Aorta (tissue), 5 donors: ENCODE results near the gene UNC13C. TPM values are rescaled to one million over a fixed set of nuclear protein-coding genes. Genes with fewer than 3 reads are reported as not detected.

Experiments
- ATAC-seq: fragments of 200-7000 bp; cut with Tn5 transposase; one replicate; pipeline ENCODE4 v1.9.1; 2022; ENCODE audit warnings: moderate library complexity; ENCODE audit not compliant: low FRiP score
- DNase-seq, 2 donors: peaks; one replicate each; pipeline ENCODE4 v3.0.0-alpha.2; 2020
- H3K27ac ChIP-seq, 2 donors: one replicate each; pipeline ENCODE4 v1.5.1; 2013; ENCODE audit warnings: low read length in 2 of 2, mild to moderate bottlenecking in 2 of 2, moderate library complexity in 2 of 2, control low read depth in 1 of 2, inconsistent platforms in 1 of 2, low read depth in 1 of 2
- H3K27me3 ChIP-seq, 2 donors: one replicate each; pipeline ENCODE4 v1.6.1; 2013; ENCODE audit warnings: control low read depth in 1 of 2, low read length in 1 of 2, mild to moderate bottlenecking in 1 of 2, moderate library complexity in 1 of 2; ENCODE audit not compliant: insufficient read depth in 2 of 2, control insufficient read depth in 1 of 2
- H3K36me3 ChIP-seq, 2 donors: one replicate each; pipeline ENCODE4 v1.6.1; 2013; ENCODE audit warnings: control low read depth in 1 of 2, low read length in 1 of 2, mild to moderate bottlenecking in 1 of 2; ENCODE audit not compliant: insufficient read depth in 2 of 2, control insufficient read depth in 1 of 2
- H3K4me1 ChIP-seq, 2 donors: one replicate each; pipeline ENCODE4 v1.6.1; 2013; ENCODE audit warnings: low read length in 2 of 2, control low read depth in 1 of 2, mild to moderate bottlenecking in 1 of 2, moderate library complexity in 1 of 2; ENCODE audit not compliant: insufficient read depth in 2 of 2, control insufficient read depth in 1 of 2
- H3K4me3 ChIP-seq, 2 donors: one replicate each; pipeline ENCODE4 v1.5.1; 2013; ENCODE audit warnings: low read length in 2 of 2, control low read depth in 1 of 2, mild to moderate bottlenecking in 1 of 2
- H3K9me3 ChIP-seq: one replicate; pipeline ENCODE4 v1.6.1; 2013; ENCODE audit warnings: mild to moderate bottlenecking, low read length; ENCODE audit not compliant: control insufficient read depth
- WGBS, 2 donors: extraction: QIAGEN DNeasy Blood & Tissue Kit; methylation state at CpG; one replicate each; pipeline ENCODE4 v1.1.7; 2013; 5-methylcytosine and 5-hydroxymethylcytosine counted together
- intact Hi-C, 2 donors: fragments of 100-400 bp; cut with DNase I; formaldehyde crosslinking; loops; one replicate each; pipeline versions ENCODE4 v1.14.2 to v1.15.0; 2022
- polyA plus RNA-seq, 2 donors: library from polyadenylated mRNA; stranded (reverse); fragments of 200-250 nt; gene quantifications; one replicate each; pipeline ENCODE4 v1.2.3, GENCODE V29; 2013
- total RNA-seq, 2 donors: library from RNA; stranded (reverse); fragmentation: NEBNext Ultra II Directional; extraction: Animal tissue kit (Norgen Biotek cat#: 25700); gene quantifications; one replicate each; pipeline ENCODE4 v1.2.1, GENCODE V29; 2021
- donor health status: healthy with polysubstance abuse.
- donor health status: Bipolar disorder and iron deficiency.
- donor health status: DM: no; HTN: no; CAD: no.
- donor health status: DM: no; HTN: no; CAD: no.
- donor health status: DM: yes; HTN: yes; CAD: no.

UNC13C gene
- total and polyA plus RNA-seq, 4 donors: under 0.01 to 2.8 (median 1.1) TPM

DNA sequence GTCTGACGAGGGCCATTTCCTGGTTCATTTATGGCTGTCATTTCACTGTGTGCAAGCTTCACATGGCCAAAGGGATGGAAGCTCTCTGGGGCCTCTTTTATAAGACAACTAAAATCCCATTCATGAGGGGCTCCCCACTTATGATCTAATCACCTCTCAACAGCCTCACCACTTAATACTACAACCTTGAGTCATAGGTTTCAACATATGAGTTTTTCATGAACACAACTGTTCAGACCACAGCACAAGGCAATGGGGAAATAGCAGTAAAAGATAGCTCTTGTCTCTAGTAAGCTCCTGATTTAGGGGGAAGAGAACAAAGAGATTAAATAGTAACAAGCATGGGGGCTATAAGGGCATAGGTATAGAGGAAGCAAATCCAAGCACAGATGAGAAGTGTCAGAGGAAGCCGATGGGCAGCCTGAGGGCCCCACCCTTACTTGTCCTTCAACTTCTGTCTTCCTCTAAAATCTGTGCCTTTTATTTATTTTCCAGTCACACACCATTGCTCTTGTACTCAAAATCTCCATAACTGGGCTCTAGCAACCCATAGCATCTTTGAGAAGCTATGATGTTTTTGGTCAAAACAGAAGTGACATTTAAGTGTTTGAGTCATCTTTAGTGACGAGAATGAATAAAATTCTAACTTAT lies 329.1 kb downstream of the UNC13C start:
- 92 to 96% methylated on average over 3 of the region's 3 CpGs for WGBS, 2 donors
- H3K36me3 ChIP-seq: no peaks in the 10 kb centered on the region

DNA sequence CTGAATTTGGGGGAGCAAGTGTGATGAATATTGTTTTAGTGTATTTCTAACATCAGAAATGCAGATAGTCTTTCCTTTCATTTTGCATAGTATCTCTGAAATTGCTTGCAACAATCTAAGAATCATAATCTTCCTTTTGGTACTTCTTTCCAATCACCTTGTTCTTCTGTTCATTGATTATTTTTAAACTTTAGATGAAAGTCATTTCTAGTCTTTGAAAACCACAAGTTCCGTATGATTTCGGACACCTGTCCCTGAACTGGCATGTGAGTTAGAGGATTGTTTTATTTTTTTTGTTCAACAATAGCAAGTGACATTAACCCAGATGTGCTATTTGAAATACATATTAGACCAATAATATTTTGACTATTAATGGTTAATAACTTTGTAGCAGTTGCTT lies 329.7 kb downstream of the UNC13C start:
- H3K27ac ChIP-seq: no peak overlapping the region
- intact Hi-C loops: no loop called here
- no peak for ATAC-seq
- DNase-seq: no peak
- H3K4me3 ChIP-seq: no peak overlapping the region
- no peaks in the 10 kb centered on the region for H3K36me3 ChIP-seq
- H3K27me3 ChIP-seq: no peaks in the 10 kb centered on the region
- H3K4me1 ChIP-seq: no peaks in the 10 kb centered on the region
- WGBS, 2 donors: 96 to 97% methylated on average over 2 of the region's 2 CpGs
- H3K9me3 ChIP-seq: no peaks in the 10 kb centered on the region

More for the DNA sequence above, 329.1 kb downstream of the UNC13C start:
- Histone ChIP-seq H3K9me3 (no peaks in the 10 kb centered on the region), H3K4me3 (no peak overlapping the region), H3K27ac (no peak overlapping the region), H3K27me3 (no peaks in the 10 kb centered on the region), H3K4me1 (no peaks in the 10 kb centered on the region)
- DNase-seq: no peak
- ATAC-seq: no peak
- intact Hi-C loops: no loop called here

DNA sequence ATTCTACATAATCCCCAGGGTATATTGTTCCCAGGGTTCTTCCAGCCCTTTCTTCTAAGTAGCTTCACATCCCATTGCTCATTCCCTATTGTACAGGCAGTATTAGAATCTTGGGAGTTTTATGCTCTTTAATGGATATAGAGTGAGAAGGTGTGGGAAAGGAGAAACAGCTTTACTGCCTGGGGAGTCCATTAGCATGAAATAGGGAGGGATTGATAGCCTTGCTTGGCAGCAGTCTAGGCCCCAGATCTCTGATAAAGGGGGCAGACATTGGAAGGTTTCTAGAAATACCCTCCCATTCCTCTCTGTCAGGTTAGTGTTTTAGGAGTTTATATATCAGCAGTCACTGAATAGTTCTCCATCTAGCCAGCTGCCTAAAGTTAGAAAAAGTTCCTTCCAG lies 334.3 kb downstream of the UNC13C start:
- Histone ChIP-seq H3K4me3 (no peak overlapping the region), H3K9me3 (no peaks in the 10 kb centered on the region), H3K27me3 (no peaks in the 10 kb centered on the region), H3K4me1 (no peaks in the 10 kb centered on the region), H3K36me3 (no peaks in the 10 kb centered on the region), H3K27ac (no peak overlapping the region)
- intact Hi-C loops: no loop called here
- DNase-seq (no peak), ATAC-seq (no peak)

DNA sequence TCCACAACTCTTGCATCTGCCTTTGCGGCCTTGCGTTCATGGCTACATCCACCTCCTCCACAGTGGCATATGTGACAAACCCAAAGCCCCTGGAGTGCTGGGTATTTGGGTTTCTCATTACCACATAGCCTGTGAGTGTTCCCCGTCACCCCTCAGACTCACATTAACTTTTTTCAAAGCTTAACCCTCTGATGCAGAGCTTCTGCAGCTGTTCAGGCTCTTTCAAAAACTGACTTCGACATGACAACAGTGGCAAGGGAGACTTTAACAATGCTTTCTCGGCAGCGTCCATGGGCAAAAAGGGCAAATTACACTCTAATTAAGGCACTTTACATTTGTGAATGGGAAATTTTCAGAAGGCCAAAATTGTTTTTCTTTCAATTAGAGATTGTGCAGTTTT lies 343.2 kb downstream of the UNC13C start:
- 83 to 88% methylated on average over 6 of the region's 6 CpGs for WGBS, 2 donors
- no peaks in the 10 kb centered on the region for H3K9me3 ChIP-seq
- H3K36me3 ChIP-seq: no peaks in the 10 kb centered on the region
- no peaks in the 10 kb centered on the region for H3K27me3 ChIP-seq
- DNase-seq: no peak
- no peak overlapping the region for H3K4me3 ChIP-seq
- H3K4me1 ChIP-seq: no peaks in the 10 kb centered on the region
- H3K27ac ChIP-seq: no peak overlapping the region
- no peak for ATAC-seq
- intact Hi-C loops: no loop called here

DNA sequence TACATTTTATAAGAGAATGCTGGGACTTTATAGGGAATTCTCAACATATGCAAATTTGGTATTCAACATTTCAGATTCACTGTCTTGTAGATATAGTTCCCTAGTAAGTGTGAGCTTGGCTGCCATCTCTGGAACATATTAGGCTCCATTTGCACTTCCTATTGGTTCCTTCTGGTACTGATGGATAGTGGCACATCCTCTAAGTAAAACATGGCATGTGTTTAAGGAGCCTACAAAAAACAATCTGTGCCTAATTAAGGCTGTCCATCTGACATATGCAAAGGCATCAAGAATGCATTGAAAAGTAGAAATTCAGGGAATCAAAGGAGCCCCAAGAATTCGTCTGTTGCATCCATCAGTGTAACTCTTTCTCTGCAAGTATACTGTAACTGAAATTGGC lies 344.1 kb downstream of the UNC13C start:
- intact Hi-C loops: no loop called here
- ATAC-seq: no peak
- DNase-seq: no peak
- no peak overlapping the region for H3K4me3 ChIP-seq
- no peaks in the 10 kb centered on the region for H3K9me3 ChIP-seq
- no peaks in the 10 kb centered on the region for H3K4me1 ChIP-seq
- no peaks in the 10 kb centered on the region for H3K27me3 ChIP-seq
- 71 to 74% methylated on average over 1 of the region's 1 CpG for WGBS, 2 donors
- no peak overlapping the region for H3K27ac ChIP-seq
- H3K36me3 ChIP-seq: no peaks in the 10 kb centered on the region

DNA sequence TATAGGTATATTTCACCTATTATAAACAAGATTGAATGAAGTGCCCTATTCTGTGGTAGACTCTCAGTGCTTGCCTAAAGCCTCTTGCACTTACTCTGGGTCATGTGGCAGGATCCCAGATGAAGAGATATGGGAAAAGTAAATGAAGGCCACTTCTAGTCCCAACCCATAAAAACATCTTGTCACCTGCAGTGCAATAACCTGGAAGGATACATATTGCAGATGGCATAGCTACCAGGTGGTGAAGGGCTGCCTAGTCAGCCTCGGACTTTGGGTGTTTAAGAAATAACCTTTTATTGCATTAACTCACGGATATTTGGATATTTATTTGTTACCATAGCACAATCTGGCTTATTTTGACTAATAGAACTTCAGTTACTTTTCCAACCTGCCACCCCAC lies 367.1 kb downstream of the UNC13C start:
- H3K4me3 ChIP-seq: no peak overlapping the region
- DNase-seq: no peak
- H3K27ac ChIP-seq: no peak overlapping the region
- no peaks in the 10 kb centered on the region for H3K4me1 ChIP-seq
- 69 to 98% methylated on average over 2 of the region's 2 CpGs for WGBS, 2 donors
- no peaks in the 10 kb centered on the region for H3K9me3 ChIP-seq
- no peak for ATAC-seq
- no peaks in the 10 kb centered on the region for H3K36me3 ChIP-seq
- no peaks in the 10 kb centered on the region for H3K27me3 ChIP-seq
- intact Hi-C loops: no loop called here

DNA sequence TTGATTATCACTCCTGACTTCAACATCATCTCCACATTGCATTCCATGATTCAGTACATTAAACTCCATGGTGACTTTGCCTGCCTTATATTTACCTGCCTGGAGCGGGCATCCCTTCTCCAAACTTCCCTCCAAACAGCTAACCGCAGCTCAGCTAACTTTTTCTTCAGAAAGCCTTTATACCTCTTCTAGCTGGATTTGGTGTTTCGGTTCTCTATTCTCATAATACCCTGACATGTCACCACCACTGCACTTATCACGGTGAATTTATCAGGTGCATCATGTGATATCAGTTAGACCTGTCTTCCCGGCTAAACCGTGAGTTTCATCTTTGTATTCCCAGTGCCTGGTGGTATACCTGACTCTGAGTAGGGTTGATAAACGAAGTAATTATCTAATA lies 367.6 kb downstream of the UNC13C start:
- WGBS, 2 donors: 78 to 90% methylated on average over 7 of the region's 7 CpGs
- no peak overlapping the region for H3K27ac ChIP-seq
- no peak overlapping the region for H3K4me3 ChIP-seq
- no peaks in the 10 kb centered on the region for H3K27me3 ChIP-seq
- H3K4me1 ChIP-seq: no peaks in the 10 kb centered on the region
- H3K9me3 ChIP-seq: no peaks in the 10 kb centered on the region
- DNase-seq (no peak), ATAC-seq (no peak)
- H3K36me3 ChIP-seq: no peaks in the 10 kb centered on the region
- intact Hi-C loops: no loop called here

DNA sequence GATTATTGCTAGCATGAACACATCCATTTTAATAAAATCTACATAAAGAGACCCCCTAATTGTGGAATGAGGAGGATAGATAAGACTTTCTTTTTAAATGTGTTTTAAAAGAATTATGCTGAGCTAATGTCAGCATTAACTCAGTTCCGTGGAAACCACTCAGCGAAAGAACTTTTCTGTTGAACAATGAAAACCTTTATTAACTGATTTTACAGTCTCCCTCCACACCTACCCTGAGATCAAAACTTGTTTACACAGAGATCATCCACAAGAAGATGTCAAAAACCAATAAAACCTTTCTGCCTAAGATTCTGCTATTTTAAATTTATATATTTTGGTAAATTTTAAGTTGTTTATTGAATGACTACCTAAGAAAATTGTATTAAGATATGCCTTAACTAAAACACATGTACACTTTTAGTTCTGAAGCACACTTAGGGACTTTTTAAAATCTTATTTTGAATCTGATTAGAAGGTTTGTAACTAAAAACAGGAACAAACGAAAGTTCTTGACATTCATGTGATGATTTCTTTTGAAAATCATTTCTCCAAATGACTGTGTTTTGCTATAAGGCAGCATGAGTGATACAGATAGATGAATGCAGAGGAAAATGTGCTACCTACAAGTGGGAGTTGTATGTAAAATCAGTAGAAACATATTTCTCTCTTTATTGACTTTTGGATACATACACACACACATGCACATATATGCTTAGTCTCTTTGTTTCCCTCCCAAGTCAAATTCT lies 369.0 kb downstream of the UNC13C start:
- ATAC-seq (no peak), DNase-seq (no peak)
- H3K27me3 ChIP-seq: no peaks in the 10 kb centered on the region
- no peaks in the 10 kb centered on the region for H3K36me3 ChIP-seq
- no peaks in the 10 kb centered on the region for H3K4me1 ChIP-seq
- H3K27ac ChIP-seq: no peak overlapping the region
- no peaks in the 10 kb centered on the region for H3K9me3 ChIP-seq
- WGBS, 2 donors: 86 to 93% methylated on average over 3 of the region's 3 CpGs
- no peak overlapping the region for H3K4me3 ChIP-seq
- intact Hi-C loops: no loop called here

DNA sequence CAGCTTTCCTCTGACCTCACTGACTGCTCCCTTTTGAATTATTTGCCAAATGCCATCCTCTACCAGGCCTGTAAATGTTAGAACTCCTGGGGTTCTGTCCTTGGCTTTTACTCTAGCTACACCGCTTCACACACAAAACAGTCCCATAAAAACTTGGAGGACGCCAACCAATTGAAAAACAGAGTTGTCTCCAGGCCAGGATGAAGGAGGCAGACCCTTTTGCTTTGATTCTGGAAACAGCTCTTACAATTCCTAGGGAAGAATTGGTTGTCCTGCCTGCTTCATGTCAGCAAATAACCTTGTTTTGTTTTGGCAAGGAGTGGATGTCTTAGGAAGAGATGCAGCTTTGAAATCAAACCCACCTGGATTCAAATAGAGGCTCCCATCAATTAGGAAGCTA lies 375.5 kb downstream of the UNC13C start:
- WGBS, 2 donors: 76 to 77% methylated on average over 2 of the region's 2 CpGs
- H3K27me3 ChIP-seq: no peaks in the 10 kb centered on the region
- DNase-seq (no peak), ATAC-seq (no peak)
- H3K9me3 ChIP-seq: no peaks in the 10 kb centered on the region
- intact Hi-C loops: no loop called here
- no peak overlapping the region for H3K27ac ChIP-seq
- H3K4me1 ChIP-seq: peaks cover 0 to 2% of the 10 kb centered on the region in 2 donors
- H3K4me3 ChIP-seq: no peak overlapping the region
- H3K36me3 ChIP-seq: no peaks in the 10 kb centered on the region
